HepG2 (cell line): ENCODE measurements around the gene UPK1B.

Experiments used
- ZNF274 ChIP-seq: sonication (generic); formaldehyde crosslinking; IDR thresholded peaks from 2 replicates; pipeline ENCODE4 v1.5.1; 2020; ENCODE audit warnings: mild to moderate bottlenecking, missing genetic modification reagents
- ZNF362 ChIP-seq: sonication (generic); formaldehyde crosslinking; IDR thresholded peaks from 2 replicates; pipeline ENCODE4 v1.4.0; 2020; ENCODE audit warnings: missing genetic modification reagents, mild to moderate bottlenecking, borderline replicate concordance

DNA sequence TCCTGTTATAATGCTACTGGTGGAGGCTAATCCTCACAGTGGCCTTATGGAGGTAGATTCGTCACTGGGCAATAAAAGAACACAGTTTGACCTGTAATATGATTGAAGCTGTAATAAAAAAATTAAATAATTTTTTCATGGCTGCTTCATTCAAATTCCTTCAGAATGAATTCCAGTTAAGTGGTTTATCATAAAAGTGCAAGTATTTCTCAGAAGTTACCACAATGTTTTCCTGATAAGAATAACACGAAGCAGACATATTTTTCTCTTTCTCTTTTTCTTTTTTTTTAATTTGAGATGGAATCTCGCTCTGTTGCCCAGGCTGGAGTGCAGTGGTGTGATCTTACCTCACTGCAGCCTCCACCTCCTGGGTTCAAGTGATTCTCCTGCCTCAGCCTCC lies 51.7 kb downstream of the UPK1B start:
- TF ChIP-seq ZNF274 (CRISPR knock-in tag) = no peak
- TF ChIP-seq ZNF362 (CRISPR knock-in tag) = no peak
